Fibroblast of upper back skin (primary cell): ENCODE data around the gene IGF2BP3.
A peak's percentile ranks its signal among the peaks of the same experiment; 100 is the strongest.
"Not testable (repeated sequence)": the region's sequence is repeated elsewhere in the genome, so short reads cannot be mapped to it uniquely, and the experiment has no call there.

Experiments used
- DNase-seq: peaks from one replicate; pipeline ENCODE4 v3.0.0-alpha.2; 2013

IGF2BP3 gene

GRCh38 chr7:23338439-23338838 is 131.9 kb downstream of the IGF2BP3 start:
- no peak for DNase-seq

GRCh38 chr7:23337374-23337773 is 132.9 kb downstream of the IGF2BP3 start:
- no peak for DNase-seq

GRCh38 chr7:23336799-23337283 is 133.4 kb downstream of the IGF2BP3 start:
- no peak for DNase-seq

GRCh38 chr7:23336086-23336485 is 134.2 kb downstream of the IGF2BP3 start:
- DNase-seq = no peak

- no peak for DNase-seq
Measured at GRCh38 chr7:23335621-23336020, 134.7 kb downstream of the IGF2BP3 start.

GRCh38 chr7:23335136-23335535 is 135.2 kb downstream of the IGF2BP3 start:
- no peak for DNase-seq

- DNase-seq = peak; percentile 99
Measured at GRCh38 chr7:23334482-23335056, 135.7 kb downstream of the IGF2BP3 start.

GRCh38 chr7:23333671-23334246 is 136.5 kb downstream of the IGF2BP3 start:
- DNase-seq = peak; percentile 98

- peak; percentile 46 for DNase-seq
Measured at GRCh38 chr7:23332910-23333612, 137.2 kb downstream of the IGF2BP3 start.

GRCh38 chr7:23332193-23332592 is 138.1 kb downstream of the IGF2BP3 start:
- DNase-seq = no peak

GRCh38 chr7:23331132-23331531 is 139.2 kb downstream of the IGF2BP3 start:
- DNase-seq = no peak

- no peak for DNase-seq
Measured at GRCh38 chr7:23315366-23315765, 154.9 kb downstream of the IGF2BP3 start.

- not testable (repeated sequence) for DNase-seq
Measured at GRCh38 chr7:23312141-23312540, 158.2 kb downstream of the IGF2BP3 start.

- DNase-seq = no peak
Measured at GRCh38 chr7:23308754-23309153, 161.5 kb downstream of the IGF2BP3 start.

- no peak for DNase-seq
Measured at GRCh38 chr7:23306936-23307521, 163.3 kb downstream of the IGF2BP3 start.

- DNase-seq = peak; percentile 2
Measured at GRCh38 chr7:23299770-23300300, 170.5 kb downstream of the IGF2BP3 start.

GRCh38 chr7:23298885-23299769 is 171.2 kb downstream of the IGF2BP3 start, which contains the start of gene MALSU1:
Gene MALSU1, plus strand, starts transcription at chr7:23299339. Its CDS starts 14 bp downstream, at chr7:23299353.
- peak; percentile 96 for DNase-seq

- DNase-seq = peak; percentile 84
Measured at GRCh38 chr7:23298141-23298881, 172.0 kb downstream of the IGF2BP3 start.

- no peak for DNase-seq
Measured at GRCh38 chr7:23295401-23295697, 174.9 kb downstream of the IGF2BP3 start.

GRCh38 chr7:23294549-23295400 is 175.5 kb downstream of the IGF2BP3 start:
- no peak for DNase-seq
